T-helper 17 cell (primary cell): ENCODE measurements around the gene HSD17B2. TPM values are rescaled to one million over a fixed set of nuclear protein-coding genes. Genes with fewer than 3 reads are reported as not detected.

Experiments used
- ATAC-seq: fragments of 150-1000 bp; cut with Tn5 transposase; 2 replicates; pipeline ENCODE4 v1.10.0; 2021; ENCODE audit warnings: mild to moderate bottlenecking, moderate library complexity
- DNase-seq, 3 donors: peaks; one replicate each; pipeline versions ENCODE4 v3.0.0 to v3.0.0-alpha.2; 2020 to 2021
- H3K9me3 ChIP-seq: one replicate; pipeline ENCODE4 v1.7.0; 2013; ENCODE audit warnings: low read length, mild to moderate bottlenecking; ENCODE audit not compliant: control insufficient read depth, poor library complexity, severe bottlenecking
- H3K27ac Mint-ChIP-seq: one replicate; pipeline ENCODE4 v1.8.0; 2022; ENCODE audit warnings: mild to moderate bottlenecking, moderate library complexity, mixed read lengths
- H3K27me3 Mint-ChIP-seq: one replicate; pipeline ENCODE4 v1.8.0; 2022; ENCODE audit warnings: mixed read lengths
- H3K36me3 Mint-ChIP-seq: one replicate; pipeline ENCODE4 v1.8.0; 2022; ENCODE audit warnings: low read depth, mixed read lengths
- H3K4me1 Mint-ChIP-seq: one replicate; pipeline ENCODE4 v1.8.0; 2022; ENCODE audit warnings: mild to moderate bottlenecking, mixed read lengths
- H3K4me3 Mint-ChIP-seq: one replicate; pipeline ENCODE4 v1.8.0; 2022; ENCODE audit warnings: mild to moderate bottlenecking, moderate library complexity, mixed read lengths
- total RNA-seq, 4 donors: library from RNA in 2 of 4; stranded (reverse) in 2 of 4; gene quantifications; one replicate each; pipeline ENCODE4 v1.2.3 and lab custom pipeline; 2022 to 2026

Gene HSD17B2
- total RNA-seq, 2 donors from 2014 or later = not detected

- H3K4me3 Mint-ChIP-seq = no peak overlapping the region
- ATAC-seq = no peak
Observed at GRCh38 chr16:82061861-82062525, 26.9 kb downstream of the HSD17B2 start.

DNA sequence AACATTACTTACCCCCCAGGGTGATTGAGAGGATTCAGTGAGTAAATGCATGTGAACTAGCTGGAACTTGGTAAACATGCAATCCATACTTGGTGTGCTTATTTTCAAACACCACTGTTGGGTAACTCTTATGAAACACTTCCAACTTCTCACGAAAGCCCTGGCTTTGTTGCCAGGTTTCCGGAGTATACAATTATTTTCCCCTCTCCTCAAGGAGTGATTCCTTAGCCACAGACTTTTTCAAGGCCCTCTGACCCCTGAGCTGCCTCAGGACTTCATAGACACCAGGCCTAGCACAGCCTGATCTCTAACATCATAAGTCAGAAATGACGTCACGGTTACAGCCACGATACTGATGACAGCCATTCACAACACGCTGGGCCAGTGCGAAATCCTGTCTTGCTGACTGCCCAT is 27.6 kb downstream of the HSD17B2 start:
- no peak for ATAC-seq
- Mint-ChIP-seq H3K27me3 (peaks cover 35% of the 10 kb centered on the region), H3K27ac (no peak overlapping the region), H3K4me1 (peaks cover 2% of the 10 kb centered on the region), H3K4me3 (no peak overlapping the region), H3K36me3 (no peaks in the 10 kb centered on the region)
- DNase-seq = no peak
- H3K9me3 ChIP-seq = no peaks in the 10 kb centered on the region

More at GRCh38 chr16:82061861-82062525, 26.9 kb downstream of the HSD17B2 start:
- Mint-ChIP-seq H3K4me1 (peaks cover 2% of the 10 kb centered on the region), H3K36me3 (no peaks in the 10 kb centered on the region), H3K27me3 (peaks cover 39% of the 10 kb centered on the region), H3K27ac (no peak overlapping the region)
- no peaks in the 10 kb centered on the region for H3K9me3 ChIP-seq
- DNase-seq = no peak

DNA sequence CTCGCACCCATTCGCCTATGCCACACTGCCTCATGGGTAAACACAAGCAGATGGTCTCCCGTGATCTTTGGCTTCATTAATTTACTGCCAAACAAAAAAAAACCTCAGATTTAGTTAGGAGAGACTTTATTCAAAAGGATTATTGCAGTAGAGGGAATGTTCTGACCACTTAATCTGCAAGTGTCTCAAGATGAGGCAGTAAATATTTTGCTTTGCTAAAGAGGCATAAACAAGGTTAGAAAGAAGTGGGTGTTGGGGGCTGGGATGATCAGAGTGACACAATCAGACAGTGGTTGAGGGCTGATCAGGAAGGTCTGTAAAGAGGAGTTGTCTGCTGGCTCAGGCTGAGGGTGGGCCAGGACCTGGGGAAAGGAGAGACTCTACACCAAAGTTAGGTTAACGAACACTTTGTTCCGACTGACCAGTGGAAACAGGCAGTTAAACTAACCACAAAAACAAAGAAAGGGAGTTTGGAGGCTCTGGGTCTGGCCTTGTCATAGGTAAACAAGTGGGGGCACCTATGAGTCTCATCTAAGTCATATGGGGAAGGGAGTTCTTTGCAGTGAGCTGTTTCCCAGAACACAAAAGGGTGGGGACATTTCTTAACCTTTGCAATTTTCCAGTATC is 28.5 kb downstream of the HSD17B2 start:
- DNase-seq (no peak), ATAC-seq (no peak)
- peaks cover 2% of the 10 kb centered on the region for H3K4me1 Mint-ChIP-seq

DNA sequence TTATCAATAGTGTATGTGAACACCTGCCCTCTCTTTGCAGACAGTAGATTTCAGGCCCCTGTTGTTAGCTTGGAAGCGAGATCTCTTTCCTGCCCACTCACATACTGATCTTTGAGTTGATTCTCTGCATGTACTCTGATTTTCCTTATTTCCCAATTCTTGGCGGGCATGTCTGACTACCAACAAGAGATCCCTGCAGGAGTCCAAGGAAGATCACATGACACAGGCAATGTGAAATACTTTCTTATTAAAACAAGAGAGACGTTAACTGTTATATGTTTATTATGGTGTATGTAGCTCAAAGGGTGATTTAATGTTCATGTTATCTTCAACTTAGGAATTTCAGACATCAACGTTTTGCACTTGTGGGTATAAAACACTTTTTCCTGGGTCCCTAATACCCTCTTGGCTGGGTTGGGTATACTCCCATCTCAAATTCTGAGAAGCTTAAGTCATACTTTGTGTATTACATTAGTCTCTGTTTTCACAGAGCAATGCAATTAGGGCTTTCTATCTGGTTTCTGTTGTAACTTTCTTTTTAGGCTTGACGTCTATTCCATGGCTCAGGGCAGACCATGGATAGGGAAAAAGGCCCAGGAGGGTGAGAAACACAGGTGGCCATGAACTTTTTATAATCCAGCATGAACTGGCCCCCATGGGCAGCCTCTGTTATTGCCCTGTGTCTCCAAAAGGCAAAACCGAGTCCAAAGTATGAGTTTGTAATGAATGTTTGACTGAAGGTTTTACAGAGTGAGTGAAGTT is 32.2 kb downstream of the HSD17B2 start:
- Mint-ChIP-seq H3K27me3 (peaks cover 24% of the 10 kb centered on the region), H3K27ac (no peak overlapping the region), H3K4me1 (no peaks in the 10 kb centered on the region), H3K4me3 (no peak overlapping the region), H3K36me3 (peaks cover 3% of the 10 kb centered on the region)
- H3K9me3 ChIP-seq = no peaks in the 10 kb centered on the region
- no peak for ATAC-seq
- no peak for DNase-seq

More for the DNA sequence above, 28.5 kb downstream of the HSD17B2 start:
- no peak overlapping the region for H3K27ac Mint-ChIP-seq
- H3K9me3 ChIP-seq = no peaks in the 10 kb centered on the region
- no peaks in the 10 kb centered on the region for H3K36me3 Mint-ChIP-seq
- peaks cover 34% of the 10 kb centered on the region for H3K27me3 Mint-ChIP-seq
- H3K4me3 Mint-ChIP-seq = no peak overlapping the region

GRCh38 chr16:82067804-82068325 is 32.8 kb downstream of the HSD17B2 start:
- peaks cover 17% of the 10 kb centered on the region for H3K27me3 Mint-ChIP-seq
- ATAC-seq (no peak), DNase-seq (no peak)
- H3K9me3 ChIP-seq = no peaks in the 10 kb centered on the region
- H3K4me3 Mint-ChIP-seq = no peak overlapping the region
- no peak overlapping the region for H3K27ac Mint-ChIP-seq
- peaks cover 3% of the 10 kb centered on the region for H3K36me3 Mint-ChIP-seq
- no peaks in the 10 kb centered on the region for H3K4me1 Mint-ChIP-seq

- Mint-ChIP-seq H3K36me3 (peaks cover 3% of the 10 kb centered on the region), H3K27ac (no peak overlapping the region), H3K4me3 (no peak overlapping the region), H3K27me3 (peaks cover 23% of the 10 kb centered on the region), H3K4me1 (no peaks in the 10 kb centered on the region)
- H3K9me3 ChIP-seq = no peaks in the 10 kb centered on the region
- no peak for ATAC-seq
- no peak for DNase-seq
Observed at GRCh38 chr16:82070656-82071369, 35.8 kb downstream of the HSD17B2 start.

- no peak for ATAC-seq
- no peak for DNase-seq
- Mint-ChIP-seq H3K4me3 (no peak overlapping the region), H3K27me3 (peaks cover 23% of the 10 kb centered on the region), H3K36me3 (peaks cover 3% of the 10 kb centered on the region), H3K4me1 (no peaks in the 10 kb centered on the region), H3K27ac (no peak overlapping the region)
- no peaks in the 10 kb centered on the region for H3K9me3 ChIP-seq
Observed at GRCh38 chr16:82071421-82071820, 36.4 kb downstream of the HSD17B2 start.

DNA sequence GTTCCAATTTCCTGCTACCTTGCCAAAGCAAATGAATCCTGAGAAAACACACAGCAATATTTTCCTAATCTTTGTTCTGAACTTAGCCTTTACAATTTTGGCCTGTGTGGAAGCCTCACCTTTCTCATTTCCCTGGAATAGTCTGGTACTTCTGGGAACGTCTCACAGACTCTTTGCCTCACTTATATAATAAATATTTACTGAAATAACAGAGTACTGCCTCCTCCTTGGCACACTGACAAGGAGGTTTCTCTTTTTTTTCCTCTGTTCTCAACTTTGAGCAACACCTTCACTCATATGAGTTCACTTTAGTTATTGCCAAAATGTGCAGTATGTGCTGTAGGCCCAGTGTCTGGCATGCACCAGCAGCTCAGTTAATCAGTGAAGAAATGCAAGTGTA is 37.3 kb downstream of the HSD17B2 start:
- H3K4me1 Mint-ChIP-seq = no peaks in the 10 kb centered on the region
- no peak overlapping the region for H3K4me3 Mint-ChIP-seq
- H3K27me3 Mint-ChIP-seq = peaks cover 23% of the 10 kb centered on the region
- peaks cover 3% of the 10 kb centered on the region for H3K36me3 Mint-ChIP-seq
- ATAC-seq (no peak), DNase-seq (no peak)
- no peak overlapping the region for H3K27ac Mint-ChIP-seq
- H3K9me3 ChIP-seq = no peaks in the 10 kb centered on the region

- H3K4me1 Mint-ChIP-seq = no peaks in the 10 kb centered on the region
- ATAC-seq = no peak
- peaks cover 23% of the 10 kb centered on the region for H3K27me3 Mint-ChIP-seq
- no peaks in the 10 kb centered on the region for H3K9me3 ChIP-seq
- peaks cover 3% of the 10 kb centered on the region for H3K36me3 Mint-ChIP-seq
- H3K4me3 Mint-ChIP-seq = no peak overlapping the region
- no peak for DNase-seq
- H3K27ac Mint-ChIP-seq = no peak overlapping the region
Observed at GRCh38 chr16:82074019-82074558, 39.0 kb downstream of the HSD17B2 start.

DNA sequence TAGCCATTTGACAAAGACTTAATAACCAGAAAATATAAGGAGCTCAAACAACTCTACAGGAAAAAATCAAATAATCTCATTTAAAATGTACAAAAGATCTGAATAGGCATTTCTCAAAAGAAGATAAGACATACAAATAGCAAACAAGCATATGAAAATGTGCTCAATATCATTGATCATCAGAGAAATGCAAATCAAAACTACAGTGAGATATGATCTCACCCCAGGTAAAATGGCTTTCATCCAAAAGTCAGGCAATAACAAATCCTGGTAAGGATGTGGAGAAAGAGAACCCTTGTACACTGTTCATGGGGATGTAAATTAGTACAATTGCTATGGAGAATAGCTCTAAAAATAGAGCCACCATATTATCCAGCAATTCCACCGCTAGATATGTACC is 43.1 kb downstream of the HSD17B2 start:
- Mint-ChIP-seq H3K27me3 (peaks cover 6% of the 10 kb centered on the region), H3K4me1 (no peaks in the 10 kb centered on the region), H3K36me3 (no peaks in the 10 kb centered on the region), H3K4me3 (no peak overlapping the region), H3K27ac (no peak overlapping the region)
- H3K9me3 ChIP-seq = no peaks in the 10 kb centered on the region
- ATAC-seq (no peak), DNase-seq (no peak)

- ATAC-seq = no peak
- Mint-ChIP-seq H3K36me3 (no peaks in the 10 kb centered on the region), H3K4me3 (no peak overlapping the region), H3K27me3 (peaks cover 12% of the 10 kb centered on the region), H3K4me1 (no peaks in the 10 kb centered on the region), H3K27ac (no peak overlapping the region)
- DNase-seq = no peak
- no peaks in the 10 kb centered on the region for H3K9me3 ChIP-seq
Observed at GRCh38 chr16:82079892-82080291, 44.8 kb downstream of the HSD17B2 start.

DNA sequence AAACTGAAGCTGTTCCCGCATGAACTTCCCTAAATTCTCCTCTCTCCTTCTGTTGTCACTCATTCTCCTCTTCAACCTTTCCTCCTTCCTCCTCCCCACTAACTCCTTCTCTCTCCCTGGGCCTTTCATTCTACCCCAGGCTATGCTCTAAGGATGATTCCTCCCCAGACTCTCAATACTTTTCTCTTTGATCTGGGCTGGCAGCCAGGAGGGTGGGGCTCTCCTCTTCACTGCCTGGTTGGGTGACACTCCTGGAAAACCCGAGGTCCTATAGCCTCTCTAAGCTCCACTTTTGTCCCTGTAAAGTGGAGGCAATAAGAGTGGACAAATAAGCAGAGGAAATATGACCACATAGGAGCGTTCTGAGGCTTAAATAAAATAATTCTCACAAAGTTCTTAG is 46.2 kb downstream of the HSD17B2 start:
- no peak for ATAC-seq
- peaks cover 20% of the 10 kb centered on the region for H3K27me3 Mint-ChIP-seq
- no peaks in the 10 kb centered on the region for H3K9me3 ChIP-seq
- DNase-seq = no peak
- H3K4me1 Mint-ChIP-seq = no peaks in the 10 kb centered on the region
- H3K36me3 Mint-ChIP-seq = no peaks in the 10 kb centered on the region
- H3K4me3 Mint-ChIP-seq = no peak overlapping the region
- no peak overlapping the region for H3K27ac Mint-ChIP-seq

DNA sequence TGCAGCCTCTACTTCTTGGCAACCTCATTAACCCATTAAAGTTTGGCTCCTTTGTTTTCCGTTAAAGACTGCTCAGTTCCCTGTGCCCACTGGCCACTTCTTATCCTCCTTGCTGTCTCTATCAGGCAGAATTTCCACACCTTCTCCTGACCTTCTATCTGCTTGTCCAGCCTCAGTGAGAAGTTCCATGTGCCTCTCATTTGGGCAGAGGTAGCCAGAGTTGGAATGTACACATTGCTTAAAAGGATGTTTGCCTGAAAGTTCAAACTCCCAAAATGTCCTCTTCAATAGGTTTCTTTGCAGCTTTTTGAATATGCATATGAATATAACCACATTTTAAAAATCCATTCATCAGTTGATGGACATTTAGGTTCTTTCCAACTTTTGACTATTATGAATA is 47.0 kb downstream of the HSD17B2 start:
- H3K9me3 ChIP-seq = no peaks in the 10 kb centered on the region
- Mint-ChIP-seq H3K4me3 (no peak overlapping the region), H3K4me1 (no peaks in the 10 kb centered on the region), H3K27ac (no peak overlapping the region), H3K27me3 (peaks cover 20% of the 10 kb centered on the region), H3K36me3 (no peaks in the 10 kb centered on the region)
- ATAC-seq = no peak
- DNase-seq = no peak
